SK-N-SH (cell line): ENCODE measurements around the gene G3BP1. TPM values are rescaled to one million over a fixed set of nuclear protein-coding genes. Genes with fewer than 3 reads are reported as not detected.

Experiments used
- CTCF ChIA-PET: fragments of 300-600, 350-600 bp; formaldehyde crosslinking; extraction: SDS; loops from one replicate; lab custom pipeline; 2021; lab: Yijun Ruan, JAX
- POLR2A ChIA-PET: fragments of 350-600 bp; sonication (Branson Sonifier 250); formaldehyde crosslinking; extraction: SDS; loops from one replicate; lab custom pipeline; 2020; ENCODE audit warnings: antibody characterized with exemption, inconsistent platforms; lab: Yijun Ruan, JAX
- DNase-seq: peaks from one replicate; pipeline ENCODE4 v3.0.0; 2012
- H2AFZ ChIP-seq: fragments of 200-600 bp; sonication (generic); 2 replicates; pipeline ENCODE4 v1.8.1; 2016; ENCODE audit warnings: antibody characterized with exemption, mild to moderate bottlenecking, low read depth
- H3F3A ChIP-seq: fragments of 200-600 bp; sonication (generic); replicated peaks from 2 replicates; pipeline ENCODE3; 2016; ENCODE audit warnings: antibody characterized with exemption, mild to moderate bottlenecking; ENCODE audit not compliant: insufficient read depth
- H3K27ac ChIP-seq, 2 experiments: fragments of 200-500 bp in 1 of 2; fragments of 200-600 bp in 1 of 2; sonication (Bioruptor generic) in 1 of 2; sonication (generic), shearing (Covaris generic) in 1 of 2; 2 replicates each; pipeline versions ENCODE4 v1.5.1 to v1.6.1; 2014 to 2016; ENCODE audit warnings: low read depth in 2 of 2, inconsistent platforms in 1 of 2, low read length in 1 of 2, mild to moderate bottlenecking in 1 of 2, mixed read lengths in 1 of 2
- H3K27me3 ChIP-seq: fragments of 200-600 bp; sonication (generic), shearing (Covaris generic); 2 replicates; pipeline ENCODE4 v1.6.1; 2016; ENCODE audit warnings: mixed run types; ENCODE audit not compliant: insufficient read depth
- H3K36me3 ChIP-seq, 2 experiments: fragments of 200-500 bp in 1 of 2; fragments of 200-600 bp in 1 of 2; sonication (Bioruptor generic) in 1 of 2; sonication (generic) in 1 of 2; replicated peaks in 1 of 2; 2 replicates each; pipeline versions ENCODE3 to v1.5.1; 2014 to 2016; ENCODE audit warnings: low read length in 1 of 2, mild to moderate bottlenecking in 1 of 2; ENCODE audit not compliant: insufficient read depth in 2 of 2, control insufficient read depth in 1 of 2
- H3K4me1 ChIP-seq, 2 experiments: fragments of 200-500 bp in 1 of 2; fragments of 200-600 bp in 1 of 2; sonication (Bioruptor generic) in 1 of 2; sonication (generic), shearing (Covaris generic) in 1 of 2; 2 replicates each; pipeline versions ENCODE4 v1.5.1 to v1.6.1; 2014 to 2016; ENCODE audit warnings: low read depth in 1 of 2, low read length in 1 of 2, mixed run types in 1 of 2; ENCODE audit not compliant: insufficient read depth in 2 of 2, control insufficient read depth in 1 of 2
- H3K4me2 ChIP-seq: fragments of 200-600 bp; sonication (generic), shearing (Covaris generic); 2 replicates; pipeline ENCODE4 v1.6.1; 2017; ENCODE audit warnings: mixed run types
- H3K4me3 ChIP-seq, 2 experiments: fragments of 200-500 bp in 1 of 2; fragments of 200-600 bp in 1 of 2; sonication (Bioruptor generic) in 1 of 2; sonication (generic), shearing (Covaris generic) in 1 of 2; 2 replicates each; pipeline versions ENCODE4 v1.5.1 to v1.8.1; 2014 to 2016; ENCODE audit warnings: low read depth in 2 of 2, inconsistent platforms in 1 of 2, low read length in 1 of 2, mild to moderate bottlenecking in 1 of 2, mixed read lengths in 1 of 2, moderate library complexity in 1 of 2
- H3K79me2 ChIP-seq: fragments of 200-600 bp; sonication (generic); 2 replicates; pipeline ENCODE4 v1.8.1; 2017; ENCODE audit warnings: mild to moderate bottlenecking; ENCODE audit not compliant: insufficient read depth
- H3K9ac ChIP-seq: fragments of 200-600 bp; sonication (generic); 2 replicates; pipeline ENCODE4 v1.6.1; 2017; ENCODE audit warnings: mixed run types
- H3K9me2 ChIP-seq: fragments of 200-600 bp; sonication (generic); 2 replicates; pipeline ENCODE4 v1.6.1; 2017; ENCODE audit warnings: mixed run types
- H3K9me3 ChIP-seq: fragments of 200-600 bp; sonication (generic); 2 replicates; pipeline ENCODE4 v1.6.1; 2017; ENCODE audit warnings: mixed run types, mild to moderate bottlenecking, moderate library complexity
- H4K20me1 ChIP-seq: fragments of 200-600 bp; sonication (generic); 2 replicates; pipeline ENCODE4 v1.6.1; 2017; ENCODE audit warnings: mild to moderate bottlenecking, mixed run types; ENCODE audit not compliant: insufficient read depth
- EP300 ChIP-seq, 2 experiments: IDR thresholded peaks; 2 replicates each; pipeline versions ENCODE4 v1.4.0 to v1.6.1; 2012; ENCODE audit warnings: borderline replicate concordance in 1 of 2, low read depth in 1 of 2, low read length in 1 of 2
- EZH2phosphoT487 ChIP-seq: fragments of 200-600 bp; sonication (generic); IDR thresholded peaks from 2 replicates; pipeline ENCODE4 v1.6.1; 2017; ENCODE audit warnings: low read depth, mixed run types, mild to moderate bottlenecking, antibody characterized with exemption, moderate library complexity, borderline replicate concordance
- FOSL2 ChIP-seq: IDR thresholded peaks from 2 replicates; pipeline ENCODE4 v1.4.0; 2012; ENCODE audit warnings: low read depth, mild to moderate bottlenecking, moderate library complexity, borderline replicate concordance
- FOXM1 ChIP-seq: IDR thresholded peaks from 2 replicates; pipeline ENCODE4 v1.4.0; 2012; ENCODE audit warnings: low read depth, mild to moderate bottlenecking
- GATA2 ChIP-seq: sonication (generic); formaldehyde crosslinking; IDR thresholded peaks from 2 replicates; pipeline ENCODE4 v1.5.0; 2020; ENCODE audit warnings: mild to moderate bottlenecking, missing genetic modification reagents
- JUND ChIP-seq: IDR thresholded peaks from 2 replicates; pipeline ENCODE4 v1.4.0; 2012
- MEF2A ChIP-seq: IDR thresholded peaks from 2 replicates; pipeline ENCODE4 v1.4.0; 2012; ENCODE audit warnings: low read depth, borderline replicate concordance
- MXI1 ChIP-seq: IDR thresholded peaks from 2 replicates; pipeline ENCODE4 v1.6.1; 2012; ENCODE audit warnings: mild to moderate bottlenecking, low read depth, low read length, improper control_type of control experiment
- NFIC ChIP-seq: IDR thresholded peaks from 2 replicates; pipeline ENCODE4 v1.4.0; 2012; ENCODE audit warnings: borderline replicate concordance
- POLR2AphosphoS5 ChIP-seq: IDR thresholded peaks from 2 replicates; pipeline ENCODE4 v1.6.1; 2012; ENCODE audit warnings: low read depth, low read length
- REST ChIP-seq: IDR thresholded peaks from 2 replicates; pipeline ENCODE4 v1.6.1; 2012; ENCODE audit warnings: mild to moderate bottlenecking, low read depth, low read length, moderate library complexity
- RFX5 ChIP-seq: IDR thresholded peaks from 2 replicates; pipeline ENCODE4 v1.6.1; 2012; ENCODE audit warnings: mild to moderate bottlenecking, improper control_type of control experiment, low read length
- TAF1 ChIP-seq: IDR thresholded peaks from 2 replicates; pipeline ENCODE4 v1.6.1; 2012; ENCODE audit warnings: low read depth, mild to moderate bottlenecking, low read length, moderate library complexity, borderline replicate concordance
- TCF12 ChIP-seq: IDR thresholded peaks from 2 replicates; pipeline ENCODE4 v1.4.0; 2012
- YY1 ChIP-seq: IDR thresholded peaks from 2 replicates; pipeline ENCODE4 v1.4.0; 2012; ENCODE audit warnings: low read depth, mild to moderate bottlenecking
- WGBS: methylation state at CpG from one replicate; pipeline ENCODE4 v1.1.6; 2017; ENCODE audit warnings: low lambda C conversion rate; 5-methylcytosine and 5-hydroxymethylcytosine counted together
- polyA plus RNA-seq, 3 experiments: library from polyadenylated mRNA; depleted of rRNA; stranded (reverse); fragments of >200 nt; gene quantifications; 2 replicates each; pipeline ENCODE4 v1.2.3, GENCODE V29; 2012

G3BP1 gene
- polyA plus RNA-seq, 1 of the 3 experiments (the other 2 are of a cell fraction): 21.7 TPM

GRCh38 chr5:151745071-151745705 is 26.6 kb upstream of the G3BP1 start (continued):
- TF ChIP-seq POLR2AphosphoS5: peak; percentile 13; the same call in 1 of the 2 replicates
- no peak for TF ChIP-seq REST
- peak; percentile 63 for TF ChIP-seq FOSL2
- TF ChIP-seq NFIC: peak; percentile 79
- peak; percentile 25 to 62; a peak in 1 of 4 replicates for TF ChIP-seq EP300 (IDR thresholded peaks at IDR 0.05; ENCODE audit: borderline replicate concordance in 1 of 2, low read depth in 1 of 2, low read length in 1 of 2)
- TF ChIP-seq EZH2phosphoT487: no peak

GRCh38 chr5:151750121-151750520 is 21.6 kb upstream of the G3BP1 start:
- DNase-seq: no peak
- Histone ChIP-seq H3K4me3 (no peak overlapping the region), H3K4me2 (no peak overlapping the region), H2AFZ (no peak overlapping the region), H3K9me3 (no peaks in the 10 kb centered on the region), H3K79me2 (peaks cover 72% of the 10 kb centered on the region), H3K27me3 (no peaks in the 10 kb centered on the region), H3K9ac (no peak overlapping the region), H3K36me3 (peaks cover 5 to 12% of the 10 kb centered on the region in 2 experiments), H3K4me1 (peaks cover under 1 to 5% of the 10 kb centered on the region in 2 experiments; a peak in 2 of 4 replicates), H3F3A (peaks cover 14% of the 10 kb centered on the region), H3K27ac (no peak overlapping the region), H3K9me2 (no peaks in the 10 kb centered on the region)
- WGBS: 96% methylated on average over 4 of the region's 4 CpGs
- POLR2A ChIA-PET: interaction anchor here (1.0 kb wide), 1 partner anchor 302 kb away, joined by 3 read pairs; the partner anchor contains the start of gene SLC36A1
- CTCF ChIA-PET: interaction anchor here (1.1 to 7.7 kb wide), 4 partner anchors 9 to 147 kb away, joined by 3 to 88 read pairs (median 20); no protein-coding TSS in a partner anchor
- TF ChIP-seq TCF12 (no peak), YY1 (no peak), FOSL2 (no peak), MEF2A (no peak), RFX5 (no peak), JUND (no peak), TAF1 (no peak), FOXM1 (no peak), POLR2AphosphoS5 (no peak), GATA2 (CRISPR knock-in tag) (no peak), MXI1 (no peak)
- TF ChIP-seq, all 33 proteins: peak for 0
- no peaks in the 10 kb centered on the region for H4K20me1 ChIP-seq
